GM12864 (cell line): Measurements from ENCODE around the gene GPR171.

Experiments used
- DNase-seq: peaks from one replicate; pipeline ENCODE4 v3.0.0-alpha.2; 2011; ENCODE audit warnings: low read depth
- H3K4me3 ChIP-seq: 2 replicates; pipeline ENCODE4 v1.5.1; 2011; ENCODE audit warnings: mild to moderate bottlenecking, low read depth, low read length, control low read depth
- TF ChIP-seq, protein P1 (sequence below): IDR thresholded peaks from 2 replicates; pipeline ENCODE4 v1.5.1; 2011; ENCODE audit warnings: low read depth, mild to moderate bottlenecking, moderate library complexity, low read length, control low read depth, inconsistent platforms; ENCODE audit errors: missing control alignments

The GPR171 gene

DNA sequence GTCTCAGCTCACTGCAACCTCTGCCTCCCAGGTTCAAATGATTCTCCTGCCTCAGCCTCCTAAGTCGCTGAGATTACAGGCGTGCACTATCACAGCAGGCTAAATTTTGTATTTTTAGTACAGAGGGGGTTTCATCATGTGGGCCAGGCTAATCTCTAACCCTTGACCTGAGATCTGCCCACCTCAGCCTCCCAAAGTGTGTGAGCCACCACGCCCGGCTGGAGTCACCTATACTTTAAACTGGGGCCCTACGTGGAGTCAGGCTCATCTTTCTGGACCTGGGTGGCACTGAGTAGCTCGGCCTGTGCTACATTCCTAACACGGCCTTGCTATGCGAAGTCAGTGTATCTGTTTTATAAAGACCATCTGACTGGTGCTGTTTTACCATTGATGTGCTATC is 5.8 kb downstream of the GPR171 start:
- TF ChIP-seq, protein P1, sequence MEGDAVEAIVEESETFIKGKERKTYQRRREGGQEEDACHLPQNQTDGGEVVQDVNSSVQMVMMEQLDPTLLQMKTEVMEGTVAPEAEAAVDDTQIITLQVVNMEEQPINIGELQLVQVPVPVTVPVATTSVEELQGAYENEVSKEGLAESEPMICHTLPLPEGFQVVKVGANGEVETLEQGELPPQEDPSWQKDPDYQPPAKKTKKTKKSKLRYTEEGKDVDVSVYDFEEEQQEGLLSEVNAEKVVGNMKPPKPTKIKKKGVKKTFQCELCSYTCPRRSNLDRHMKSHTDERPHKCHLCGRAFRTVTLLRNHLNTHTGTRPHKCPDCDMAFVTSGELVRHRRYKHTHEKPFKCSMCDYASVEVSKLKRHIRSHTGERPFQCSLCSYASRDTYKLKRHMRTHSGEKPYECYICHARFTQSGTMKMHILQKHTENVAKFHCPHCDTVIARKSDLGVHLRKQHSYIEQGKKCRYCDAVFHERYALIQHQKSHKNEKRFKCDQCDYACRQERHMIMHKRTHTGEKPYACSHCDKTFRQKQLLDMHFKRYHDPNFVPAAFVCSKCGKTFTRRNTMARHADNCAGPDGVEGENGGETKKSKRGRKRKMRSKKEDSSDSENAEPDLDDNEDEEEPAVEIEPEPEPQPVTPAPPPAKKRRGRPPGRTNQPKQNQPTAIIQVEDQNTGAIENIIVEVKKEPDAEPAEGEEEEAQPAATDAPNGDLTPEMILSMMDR, result no peak
- H3K4me3 ChIP-seq, result no peak overlapping the region
- no peak for DNase-seq

DNA sequence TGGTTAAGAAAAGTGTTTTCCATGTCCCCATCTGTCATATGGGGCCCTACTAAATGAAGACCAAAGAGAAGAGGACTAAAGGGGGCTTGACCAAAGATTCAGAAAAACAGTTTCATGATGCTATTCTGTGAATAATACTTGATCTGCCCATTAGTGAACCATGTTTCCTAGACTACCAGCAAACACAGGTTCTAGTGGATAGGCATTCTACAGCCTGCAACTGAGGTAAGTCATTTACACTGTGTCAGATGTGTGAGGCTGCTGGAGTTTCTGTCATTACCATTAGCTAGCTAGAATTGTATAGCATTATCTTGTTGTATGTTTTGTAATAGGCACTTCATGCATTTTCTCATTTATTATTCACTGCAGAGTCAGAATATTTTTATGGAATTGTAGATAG is 6.6 kb downstream of the GPR171 start:
- TF ChIP-seq, protein P1, result no peak
- H3K4me3 ChIP-seq, result no peak overlapping the region
- no peak for DNase-seq

DNA sequence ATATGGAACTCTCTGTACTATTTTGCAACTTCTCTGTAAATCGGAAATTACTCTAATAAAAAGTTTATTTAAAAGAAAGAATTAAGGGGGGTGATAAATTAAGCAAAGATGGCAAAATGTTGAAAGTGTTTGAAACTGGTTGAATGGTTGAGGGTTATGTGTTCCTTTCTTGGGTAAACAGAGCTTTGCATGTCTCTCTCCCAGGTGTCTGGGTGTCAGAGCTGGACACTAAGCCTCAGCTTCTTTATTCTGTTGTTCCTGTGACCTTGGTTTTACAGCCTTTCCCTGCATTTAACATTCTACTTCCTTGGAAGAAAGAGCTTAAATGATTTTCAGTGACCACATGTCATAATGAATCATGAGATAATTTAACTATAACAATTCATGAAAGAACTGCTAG is 7.2 kb downstream of the GPR171 start:
- DNase-seq, result no peak
- no peak overlapping the region for H3K4me3 ChIP-seq
- TF ChIP-seq, protein P1, result no peak

DNA sequence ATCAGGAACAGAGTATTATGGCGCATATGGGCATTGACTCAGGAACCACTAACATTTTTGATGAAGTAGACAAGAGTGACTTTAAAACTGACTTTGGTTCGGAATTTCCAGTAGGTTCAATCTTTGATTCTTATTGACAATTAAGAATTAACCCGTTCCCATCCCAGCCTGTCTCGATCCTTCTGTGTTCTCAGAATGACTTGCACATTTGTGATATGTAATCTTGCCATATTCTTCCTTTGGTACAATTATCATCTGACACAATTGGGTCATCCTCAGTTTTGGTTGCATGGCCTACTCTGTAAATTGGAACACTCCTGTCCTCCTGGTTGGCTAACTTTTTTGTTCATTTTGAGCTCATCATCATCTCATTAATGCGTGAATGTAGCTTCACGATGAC is 10.5 kb downstream of the GPR171 start:
- DNase-seq, result no peak
- TF ChIP-seq, protein P1, result no peak
- H3K4me3 ChIP-seq, result no peak overlapping the region

DNA sequence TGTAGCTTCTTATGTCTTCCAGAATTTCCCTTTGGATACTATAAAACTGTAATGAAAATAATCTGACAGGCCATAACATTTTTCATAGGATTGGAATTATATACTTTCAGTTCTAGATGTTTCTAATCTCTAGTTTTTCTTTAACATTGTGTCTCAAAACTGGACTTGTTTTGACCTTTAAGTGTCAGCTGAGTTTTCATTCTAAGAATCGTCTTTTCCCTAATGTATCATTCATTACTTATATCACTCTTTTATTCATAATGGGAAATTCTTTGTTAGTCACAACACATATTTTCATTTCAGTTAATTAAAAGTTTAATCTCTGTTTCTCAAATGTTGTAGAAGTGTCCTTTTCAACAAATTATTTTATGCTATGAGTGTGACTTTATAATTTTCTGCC is 11.9 kb downstream of the GPR171 start:
- no peak overlapping the region for H3K4me3 ChIP-seq
- TF ChIP-seq, protein P1, result no peak
- no peak for DNase-seq

DNA sequence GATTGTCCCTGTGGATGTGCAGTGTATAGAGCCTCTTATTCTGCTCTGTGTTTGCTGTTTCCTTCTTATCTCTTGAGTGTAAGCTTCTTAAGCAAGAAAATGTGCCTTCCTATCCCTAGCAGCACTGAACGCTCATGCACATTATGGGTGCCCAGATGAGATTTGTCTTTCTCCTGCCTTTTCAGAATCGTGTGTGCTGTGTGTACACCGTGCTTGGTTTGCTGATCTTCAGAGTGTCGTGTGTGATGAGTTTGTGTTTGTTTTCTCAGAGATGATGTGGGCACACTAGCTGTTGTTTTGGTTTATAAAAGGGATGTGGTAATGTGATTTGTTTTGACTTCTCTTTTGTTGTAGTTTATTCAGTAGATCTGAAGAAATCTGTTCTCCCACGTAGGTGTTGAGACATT is 19.7 kb downstream of the GPR171 start:
- no peak for DNase-seq
- TF ChIP-seq, protein P1, result no peak
- no peak overlapping the region for H3K4me3 ChIP-seq

DNA sequence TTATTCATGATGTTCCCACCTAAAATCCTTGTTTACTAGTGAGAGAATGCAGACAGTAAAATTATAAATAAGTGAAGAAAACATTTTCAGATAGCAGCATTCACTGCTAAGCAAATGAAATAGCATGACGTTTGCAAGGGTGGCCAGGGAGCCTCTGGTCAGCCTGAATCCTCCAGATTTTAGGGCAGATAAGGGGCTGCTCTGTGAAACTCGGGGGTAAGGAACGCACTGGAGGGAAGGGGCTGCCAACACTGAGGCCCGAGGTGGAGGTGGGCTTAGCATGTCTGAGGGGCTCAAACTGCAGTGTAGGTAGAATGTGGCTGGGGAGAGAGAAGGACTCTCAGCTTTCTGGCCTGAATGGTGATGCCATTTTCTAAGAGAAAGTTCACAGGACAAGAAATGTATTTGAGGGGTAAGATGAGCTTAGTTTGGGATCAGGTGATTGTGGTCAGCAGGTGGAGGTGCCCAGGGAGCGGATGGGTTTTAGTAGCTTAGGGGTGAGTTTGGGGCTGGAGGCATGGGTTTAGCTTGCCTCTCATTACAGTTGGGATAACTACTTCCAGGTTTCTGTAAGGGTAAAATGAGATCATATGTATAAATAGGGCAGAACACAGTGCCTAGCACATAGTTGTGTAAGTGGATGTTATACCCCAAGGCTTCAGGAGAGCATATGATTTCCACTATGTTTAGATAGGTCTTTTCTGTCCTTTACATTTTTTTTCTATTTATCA is 20.5 kb downstream of the GPR171 start:
- TF ChIP-seq, protein P1, result no peak
- DNase-seq, result no peak
- H3K4me3 ChIP-seq, result no peak overlapping the region
